ENCODE results near the gene C20orf204. TPM values are rescaled to one million over a fixed set of nuclear protein-coding genes. Genes with fewer than 3 reads are reported as not detected.

Gene C20orf204
- total RNA-seq, 4 donors from 2014 or later = 0.17 to 1.6 (median 0.32) TPM

DNA sequence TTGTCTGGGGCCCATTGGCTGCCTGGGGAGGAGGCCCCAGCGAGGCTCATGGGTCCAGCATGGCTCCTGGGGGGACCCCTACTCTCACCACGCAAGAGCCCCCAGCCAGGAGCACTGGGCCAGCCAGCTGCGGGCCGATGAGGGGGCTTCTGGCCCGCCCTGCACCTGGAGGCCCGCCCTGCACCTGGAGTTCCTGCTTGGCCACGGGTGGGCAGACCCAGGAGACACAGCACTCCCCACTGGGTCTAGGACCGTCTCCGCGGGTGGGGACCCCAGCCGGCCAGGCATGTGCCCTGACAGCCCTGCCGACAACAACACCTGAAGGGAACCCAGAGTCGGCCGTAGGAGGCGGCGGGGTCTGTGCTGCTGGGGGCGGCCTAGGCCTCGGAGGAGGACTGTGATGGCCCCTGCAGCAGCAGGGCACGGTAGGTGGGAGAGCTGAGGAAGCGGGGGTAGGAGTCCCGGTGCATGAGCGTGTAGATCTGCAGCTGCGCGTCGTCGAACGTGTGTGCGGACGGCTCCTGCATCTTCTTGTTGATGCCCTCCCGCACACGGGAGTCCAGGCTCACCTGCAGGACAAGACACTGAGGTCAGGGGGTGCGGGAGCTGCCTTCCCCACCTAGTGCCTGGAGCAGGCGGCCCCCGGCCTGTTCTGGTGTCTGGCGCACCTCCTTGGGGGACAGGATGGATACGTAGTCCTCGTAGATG lies 37.6 kb downstream of the C20orf204 start:
- 91% methylated on average over 30 of the region's 37 CpGs for WGBS

DNA sequence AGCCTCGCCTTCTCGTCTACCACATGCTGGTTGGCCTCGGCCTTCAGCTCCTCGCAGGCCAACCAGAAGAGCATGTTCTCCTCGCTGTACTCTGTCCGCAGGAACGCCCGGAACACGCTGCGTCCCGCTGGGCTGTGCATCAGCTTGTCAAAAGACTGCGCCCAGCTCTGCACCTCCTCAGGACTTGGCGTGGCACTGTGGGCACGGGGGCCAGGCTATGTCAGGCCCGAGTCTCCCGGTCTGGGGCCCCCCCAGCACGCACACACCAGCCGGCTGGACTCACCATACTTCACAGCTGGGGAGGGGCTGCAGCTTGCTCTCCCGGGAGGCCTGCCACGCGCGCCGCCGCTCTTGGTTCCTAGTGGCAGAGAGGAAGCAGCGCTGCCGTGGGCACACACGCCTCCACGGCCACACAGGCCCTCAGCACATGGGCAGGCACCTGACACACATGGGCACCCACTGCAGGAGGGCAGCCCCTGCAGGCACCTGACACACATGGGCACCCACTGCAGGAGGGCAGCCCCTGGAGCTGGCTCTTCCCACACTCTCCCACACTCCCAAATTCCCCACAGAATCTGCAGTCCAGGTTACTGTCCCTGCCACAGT lies 38.3 kb downstream of the C20orf204 start:
- WGBS = 91% methylated on average over 15 of the region's 28 CpGs
- Histone ChIP-seq H3K4me3 (no peak overlapping the region), H3K9me3 (no peaks in the 10 kb centered on the region), H3K27ac (replicated peaks in 1 of 4) (no peak overlapping the region), H3K4me1 (peaks cover 14 to 26% (median 18%) of the 10 kb centered on the region in 4 donors), H3K27me3 (no peaks in the 10 kb centered on the region), H3K36me3 (peaks cover 6 to 48% (median 37%) of the 10 kb centered on the region in 4 donors)
- intact Hi-C loops (cut with DNase I) = no loop called here
- DNase-seq (ENCODE audit: extremely low spot score) = no peak
- TF ChIP-seq POLR2AphosphoS5 (IDR thresholded peaks at IDR 0.05) (no peak), POLR2A (IDR thresholded peaks at IDR 0.05; ENCODE audit: low read depth) (no peak), EP300 (IDR thresholded peaks at IDR 0.05) (no peak)
- TF ChIP-seq, protein P1, sequence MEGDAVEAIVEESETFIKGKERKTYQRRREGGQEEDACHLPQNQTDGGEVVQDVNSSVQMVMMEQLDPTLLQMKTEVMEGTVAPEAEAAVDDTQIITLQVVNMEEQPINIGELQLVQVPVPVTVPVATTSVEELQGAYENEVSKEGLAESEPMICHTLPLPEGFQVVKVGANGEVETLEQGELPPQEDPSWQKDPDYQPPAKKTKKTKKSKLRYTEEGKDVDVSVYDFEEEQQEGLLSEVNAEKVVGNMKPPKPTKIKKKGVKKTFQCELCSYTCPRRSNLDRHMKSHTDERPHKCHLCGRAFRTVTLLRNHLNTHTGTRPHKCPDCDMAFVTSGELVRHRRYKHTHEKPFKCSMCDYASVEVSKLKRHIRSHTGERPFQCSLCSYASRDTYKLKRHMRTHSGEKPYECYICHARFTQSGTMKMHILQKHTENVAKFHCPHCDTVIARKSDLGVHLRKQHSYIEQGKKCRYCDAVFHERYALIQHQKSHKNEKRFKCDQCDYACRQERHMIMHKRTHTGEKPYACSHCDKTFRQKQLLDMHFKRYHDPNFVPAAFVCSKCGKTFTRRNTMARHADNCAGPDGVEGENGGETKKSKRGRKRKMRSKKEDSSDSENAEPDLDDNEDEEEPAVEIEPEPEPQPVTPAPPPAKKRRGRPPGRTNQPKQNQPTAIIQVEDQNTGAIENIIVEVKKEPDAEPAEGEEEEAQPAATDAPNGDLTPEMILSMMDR (IDR thresholded peaks at IDR 0.05) = no peak

More for the DNA sequence above, 37.6 kb downstream of the C20orf204 start:
- intact Hi-C loops (cut with DNase I) = no loop called here
- H3K9me3 ChIP-seq = no peaks in the 10 kb centered on the region
- H3K27me3 ChIP-seq = no peaks in the 10 kb centered on the region
- H3K4me1 ChIP-seq = peaks cover 7 to 19% (median 11%) of the 10 kb centered on the region in 4 donors
- TF ChIP-seq, protein P1 (IDR thresholded peaks at IDR 0.05) = no peak
- TF ChIP-seq EP300 (IDR thresholded peaks at IDR 0.05) = no peak
- no peak for TF ChIP-seq POLR2AphosphoS5 (IDR thresholded peaks at IDR 0.05)
- no peak for TF ChIP-seq POLR2A (IDR thresholded peaks at IDR 0.05; ENCODE audit: low read depth)
- H3K36me3 ChIP-seq = peaks cover 6 to 51% (median 37%) of the 10 kb centered on the region in 4 donors
- H3K4me3 ChIP-seq = no peak overlapping the region
- no peak overlapping the region for H3K27ac ChIP-seq (replicated peaks in 1 of 4)
- DNase-seq (ENCODE audit: extremely low spot score) = no peak

DNA sequence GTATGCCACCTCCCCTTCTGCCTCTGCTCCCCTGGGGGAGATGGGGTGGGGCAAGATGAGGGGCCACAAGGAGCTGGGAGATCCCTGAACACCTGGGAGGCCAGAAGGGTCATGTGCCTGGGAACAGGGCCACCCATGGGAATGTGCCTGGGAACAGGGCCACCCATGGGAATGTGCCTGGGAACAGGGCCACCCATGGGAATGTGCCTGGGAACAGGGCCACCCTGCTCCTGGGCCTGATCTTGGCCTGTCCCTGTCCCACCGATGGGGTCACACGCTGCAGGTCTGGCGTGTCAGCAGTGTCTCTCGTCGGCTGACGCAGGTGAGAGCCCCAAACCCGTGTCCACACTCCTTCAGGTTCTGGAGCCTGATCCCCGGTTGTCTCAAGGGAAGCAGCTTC lies 39.0 kb downstream of the C20orf204 start:
- Histone ChIP-seq H3K36me3 (peaks cover 6 to 46% (median 37%) of the 10 kb centered on the region in 4 donors), H3K4me1 (peaks cover 18 to 26% (median 20%) of the 10 kb centered on the region in 4 donors), H3K27me3 (no peaks in the 10 kb centered on the region), H3K27ac (replicated peaks in 1 of 4) (no peak overlapping the region), H3K4me3 (no peak overlapping the region), H3K9me3 (no peaks in the 10 kb centered on the region)
- no peak for DNase-seq (ENCODE audit: extremely low spot score)
- TF ChIP-seq EP300 (IDR thresholded peaks at IDR 0.05) (no peak), POLR2A (IDR thresholded peaks at IDR 0.05; ENCODE audit: low read depth) (no peak), POLR2AphosphoS5 (IDR thresholded peaks at IDR 0.05) (no peak)
- TF ChIP-seq, protein P1 (IDR thresholded peaks at IDR 0.05) = no peak
- intact Hi-C loops (cut with DNase I) = no loop called here
- WGBS = 95% methylated on average over 8 of the region's 8 CpGs

- H3K27me3 ChIP-seq = no peaks in the 10 kb centered on the region
- 93% methylated on average over 12 of the region's 12 CpGs for WGBS
- TF ChIP-seq, protein P1 (IDR thresholded peaks at IDR 0.05) = no peak
- TF ChIP-seq POLR2AphosphoS5 (IDR thresholded peaks at IDR 0.05) (no peak), POLR2A (IDR thresholded peaks at IDR 0.05; ENCODE audit: low read depth) (no peak), EP300 (IDR thresholded peaks at IDR 0.05) (no peak)
These were observed 39.6 kb downstream of the C20orf204 start for GRCh38 chr20:64075556-64075955.

More at GRCh38 chr20:64075556-64075955, 39.6 kb downstream of the C20orf204 start:
- Histone ChIP-seq H3K36me3 (peaks cover 6 to 40% (median 35%) of the 10 kb centered on the region in 4 donors), H3K4me3 (no peak overlapping the region), H3K9me3 (no peaks in the 10 kb centered on the region), H3K4me1 (peaks cover 24 to 32% (median 26%) of the 10 kb centered on the region in 4 donors), H3K27ac (replicated peaks in 1 of 4) (no peak overlapping the region)
- intact Hi-C loops (cut with DNase I) = no loop called here
- no peak for DNase-seq (ENCODE audit: extremely low spot score)

All from esophagus muscularis mucosa (tissue), 4 donors.